Panc1 (cell line): Measurements from ENCODE around the gene HSPA12A. TPM values are rescaled to one million over a fixed set of nuclear protein-coding genes. Genes with fewer than 3 reads are reported as not detected.

Source experiments
- ATAC-seq: fragments of 200-7000 bp; cut with Tn5 transposase; 2 replicates; pipeline ENCODE4 v1.9.1; 2020; ENCODE audit warnings: mild to moderate bottlenecking, moderate library complexity
- BruUV-seq: library from RNA; stranded (reverse); fragments of 400-500 nt; replicated peaks from 2 replicates; lab custom pipeline; 2021; lab: Mats Ljungman, UMichigan
- CTCF ChIA-PET: fragments of 300-600 bp; sonication (Branson Sonifier 250); formaldehyde crosslinking; loops from one replicate; lab custom pipeline; 2022; ENCODE audit warnings: antibody characterized with exemption; lab: Charles Lee
- POLR2A ChIA-PET: fragments of 300-600 bp; sonication (Branson Sonifier 250); formaldehyde crosslinking; loops from one replicate; lab custom pipeline; 2022; ENCODE audit warnings: antibody characterized with exemption; lab: Charles Lee
- DNase-seq: peaks from one replicate; pipeline ENCODE4 v3.0.0-alpha.2; 2010; ENCODE audit warnings: low read depth, low spot score
- H3K27ac ChIP-seq: 2 replicates; pipeline ENCODE4 v1.5.1; 2011; ENCODE audit warnings: mild to moderate bottlenecking, low read length, inconsistent platforms
- H3K27me3 ChIP-seq: fragments of 200-500 bp; sonication (Bioruptor generic); 2 replicates; pipeline ENCODE4 v1.6.0; 2014; ENCODE audit warnings: low read length, inconsistent platforms; ENCODE audit not compliant: control insufficient read depth, insufficient read depth
- H3K36me3 ChIP-seq: fragments of 200-500 bp; sonication (Bioruptor generic); 2 replicates; pipeline ENCODE4 v1.5.1; 2014; ENCODE audit warnings: inconsistent platforms, mild to moderate bottlenecking, low read length, moderate library complexity; ENCODE audit not compliant: control insufficient read depth, insufficient read depth
- H3K4me1 ChIP-seq: 2 replicates; pipeline ENCODE4 v1.5.1; 2011; ENCODE audit warnings: inconsistent platforms, mild to moderate bottlenecking, low read length, moderate library complexity; ENCODE audit not compliant: control insufficient read depth, insufficient read depth
- H3K4me3 ChIP-seq, 2 experiments: 2 replicates each; pipeline ENCODE4 v1.5.1; 2011 to 2012; ENCODE audit warnings: low read depth in 2 of 2, low read length in 2 of 2, mild to moderate bottlenecking in 2 of 2, inconsistent platforms in 1 of 2, moderate library complexity in 1 of 2
- H3K9me3 ChIP-seq: fragments of 200-500 bp; sonication (Bioruptor generic); 2 replicates; pipeline ENCODE4 v1.5.1; 2014; ENCODE audit warnings: low read depth, mild to moderate bottlenecking, inconsistent platforms, low read length, moderate library complexity; ENCODE audit not compliant: control insufficient read depth, insufficient read depth
- POLR2AphosphoS5 ChIP-seq: IDR thresholded peaks from 2 replicates; pipeline ENCODE4 v1.6.1; 2012; ENCODE audit warnings: mild to moderate bottlenecking, low read depth, low read length, moderate library complexity
- SIN3A ChIP-seq: IDR thresholded peaks from 2 replicates; pipeline ENCODE4 v1.6.1; 2012; ENCODE audit warnings: low read depth, mild to moderate bottlenecking, low read length, moderate library complexity, borderline replicate concordance; ENCODE audit not compliant: insufficient read depth
- TCF7L2 ChIP-seq: IDR thresholded peaks from 2 replicates; pipeline ENCODE4 v1.6.1; 2011; ENCODE audit warnings: mild to moderate bottlenecking, low read depth, low read length, inconsistent platforms
- in situ Hi-C: cut with HindIII; loops from 2 replicates; pipeline ENCODE4 v1.10.0; 2016; ENCODE audit warnings: low sequenced_read_pairs, low pct_unique_long_range_greater_than_20kb
- intact Hi-C: fragments of 100-400 bp; cut with micrococcal nuclease; formaldehyde crosslinking; loops from one replicate; pipeline ENCODE4 v1.10.0; 2022; ENCODE audit not compliant: unreplicated experiment
- total RNA-seq: library from RNA; stranded (reverse); gene quantifications from one replicate; pipeline ENCODE4 v1.2.1, GENCODE V29; 2021; ENCODE audit not compliant: unreplicated experiment
- TF ChIP-seq, protein P1 (sequence below), 2 experiments: IDR thresholded peaks; 2 replicates each; pipeline ENCODE4 v1.6.1; 2011 to 2012; ENCODE audit warnings: low read depth in 2 of 2, control low read depth in 1 of 2, low read length in 1 of 2, mild to moderate bottlenecking in 1 of 2, moderate library complexity in 1 of 2; ENCODE audit not compliant: insufficient read depth in 1 of 2
- TF ChIP-seq, protein P2 (sequence below): fragments of 450-650 bp; IDR thresholded peaks from 2 replicates; pipeline ENCODE4 v1.5.1; 2017; ENCODE audit warnings: mild to moderate bottlenecking

Gene HSPA12A
- total RNA-seq, 1 experiment from 2014 or later = 7.7 TPM

GRCh38 chr10:116756277-116756676, 13.9 kb upstream of the HSPA12A start:
- intact Hi-C loops (no loop called here), in situ Hi-C loops (no loop called here)
- no TSS peak for BruUV-seq
- ChIA-PET CTCF (no interaction called here), POLR2A (no interaction called here)
- H3K36me3 ChIP-seq = no peaks in the 10 kb centered on the region
- DNase-seq (no peak), ATAC-seq (no peak)
- TF ChIP-seq, protein P1, sequence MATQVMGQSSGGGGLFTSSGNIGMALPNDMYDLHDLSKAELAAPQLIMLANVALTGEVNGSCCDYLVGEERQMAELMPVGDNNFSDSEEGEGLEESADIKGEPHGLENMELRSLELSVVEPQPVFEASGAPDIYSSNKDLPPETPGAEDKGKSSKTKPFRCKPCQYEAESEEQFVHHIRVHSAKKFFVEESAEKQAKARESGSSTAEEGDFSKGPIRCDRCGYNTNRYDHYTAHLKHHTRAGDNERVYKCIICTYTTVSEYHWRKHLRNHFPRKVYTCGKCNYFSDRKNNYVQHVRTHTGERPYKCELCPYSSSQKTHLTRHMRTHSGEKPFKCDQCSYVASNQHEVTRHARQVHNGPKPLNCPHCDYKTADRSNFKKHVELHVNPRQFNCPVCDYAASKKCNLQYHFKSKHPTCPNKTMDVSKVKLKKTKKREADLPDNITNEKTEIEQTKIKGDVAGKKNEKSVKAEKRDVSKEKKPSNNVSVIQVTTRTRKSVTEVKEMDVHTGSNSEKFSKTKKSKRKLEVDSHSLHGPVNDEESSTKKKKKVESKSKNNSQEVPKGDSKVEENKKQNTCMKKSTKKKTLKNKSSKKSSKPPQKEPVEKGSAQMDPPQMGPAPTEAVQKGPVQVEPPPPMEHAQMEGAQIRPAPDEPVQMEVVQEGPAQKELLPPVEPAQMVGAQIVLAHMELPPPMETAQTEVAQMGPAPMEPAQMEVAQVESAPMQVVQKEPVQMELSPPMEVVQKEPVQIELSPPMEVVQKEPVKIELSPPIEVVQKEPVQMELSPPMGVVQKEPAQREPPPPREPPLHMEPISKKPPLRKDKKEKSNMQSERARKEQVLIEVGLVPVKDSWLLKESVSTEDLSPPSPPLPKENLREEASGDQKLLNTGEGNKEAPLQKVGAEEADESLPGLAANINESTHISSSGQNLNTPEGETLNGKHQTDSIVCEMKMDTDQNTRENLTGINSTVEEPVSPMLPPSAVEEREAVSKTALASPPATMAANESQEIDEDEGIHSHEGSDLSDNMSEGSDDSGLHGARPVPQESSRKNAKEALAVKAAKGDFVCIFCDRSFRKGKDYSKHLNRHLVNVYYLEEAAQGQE (IDR thresholded peaks at IDR 0.05; ENCODE audit: insufficient read depth in 1 of 2, low read depth in 2 of 2, low read length in 1 of 2) = no peak
- H3K4me1 ChIP-seq = no peaks in the 10 kb centered on the region
- H3K27ac ChIP-seq = no peak overlapping the region
- H3K4me3 ChIP-seq = no peak overlapping the region
- H3K27me3 ChIP-seq = peaks cover under 1% of the 10 kb centered on the region; the same call in 1 of the 2 replicates
- no peaks in the 10 kb centered on the region; the same call in 1 of the 2 replicates for H3K9me3 ChIP-seq

GRCh38 chr10:116753759-116754158, 11.4 kb upstream of the HSPA12A start:
- intact Hi-C loops (no loop called here), in situ Hi-C loops (no loop called here)
- Histone ChIP-seq H3K9me3 (no peaks in the 10 kb centered on the region; the same call in 1 of the 2 replicates), H3K27ac (no peak overlapping the region), H3K4me3 (no peak overlapping the region), H3K4me1 (no peaks in the 10 kb centered on the region), H3K27me3 (peaks cover 4% of the 10 kb centered on the region; the same call in 1 of the 2 replicates), H3K36me3 (no peaks in the 10 kb centered on the region)
- BruUV-seq = no TSS peak
- POLR2A ChIA-PET = no interaction called here
- no peak for ATAC-seq
- CTCF ChIA-PET = no interaction called here
- DNase-seq = no peak
- TF ChIP-seq SIN3A = no peak
- TF ChIP-seq, protein P2, sequence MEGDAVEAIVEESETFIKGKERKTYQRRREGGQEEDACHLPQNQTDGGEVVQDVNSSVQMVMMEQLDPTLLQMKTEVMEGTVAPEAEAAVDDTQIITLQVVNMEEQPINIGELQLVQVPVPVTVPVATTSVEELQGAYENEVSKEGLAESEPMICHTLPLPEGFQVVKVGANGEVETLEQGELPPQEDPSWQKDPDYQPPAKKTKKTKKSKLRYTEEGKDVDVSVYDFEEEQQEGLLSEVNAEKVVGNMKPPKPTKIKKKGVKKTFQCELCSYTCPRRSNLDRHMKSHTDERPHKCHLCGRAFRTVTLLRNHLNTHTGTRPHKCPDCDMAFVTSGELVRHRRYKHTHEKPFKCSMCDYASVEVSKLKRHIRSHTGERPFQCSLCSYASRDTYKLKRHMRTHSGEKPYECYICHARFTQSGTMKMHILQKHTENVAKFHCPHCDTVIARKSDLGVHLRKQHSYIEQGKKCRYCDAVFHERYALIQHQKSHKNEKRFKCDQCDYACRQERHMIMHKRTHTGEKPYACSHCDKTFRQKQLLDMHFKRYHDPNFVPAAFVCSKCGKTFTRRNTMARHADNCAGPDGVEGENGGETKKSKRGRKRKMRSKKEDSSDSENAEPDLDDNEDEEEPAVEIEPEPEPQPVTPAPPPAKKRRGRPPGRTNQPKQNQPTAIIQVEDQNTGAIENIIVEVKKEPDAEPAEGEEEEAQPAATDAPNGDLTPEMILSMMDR = no peak
- TF ChIP-seq, protein P1 (IDR thresholded peaks at IDR 0.05; ENCODE audit: insufficient read depth in 1 of 2, low read depth in 2 of 2, low read length in 1 of 2) = no peak
- no peak for TF ChIP-seq POLR2AphosphoS5
- no peak for TF ChIP-seq TCF7L2
